B cell (primary cell): ENCODE results near the gene GPR89A. TPM values are rescaled to one million over a fixed set of nuclear protein-coding genes. Genes with fewer than 3 reads are reported as not detected.
"Not testable (repeated sequence)": the region's sequence is repeated elsewhere in the genome, so short reads cannot be mapped to it uniquely, and the experiment has no call there.

Experiments
- ATAC-seq: fragments of 200-7000 bp; cut with Tn5 transposase; one replicate; pipeline ENCODE4 v1.10.0; 2021; ENCODE audit warnings: low read depth, mild to moderate bottlenecking, moderate number of reproducible peaks, moderate library complexity
- CTCF ChIA-PET: fragments of 350-600 bp; sonication (Branson Sonifier 250); formaldehyde crosslinking; loops from one replicate; lab custom pipeline; 2021; ENCODE audit warnings: antibody characterized with exemption, inconsistent platforms; lab: Charles Lee
- POLR2A ChIA-PET: fragments of 350-600 bp; sonication (Branson Sonifier 250); formaldehyde crosslinking; loops from one replicate; lab custom pipeline; 2021; ENCODE audit warnings: antibody characterized with exemption; lab: Charles Lee
- DNase-seq: peaks from one replicate; pipeline ENCODE4 v3.0.0; 2013
- H2AFZ ChIP-seq: 2 replicates; pipeline ENCODE4 v1.6.1; 2012; ENCODE audit warnings: mild to moderate bottlenecking, low read depth, low read length; ENCODE audit not compliant: insufficient read depth, poor library complexity, severe bottlenecking
- H3K27ac ChIP-seq, 2 donors: 1 replicate in 1 of 2; 2 replicates in 1 of 2; pipeline ENCODE4 v1.5.1; 2012 to 2013; ENCODE audit warnings: low read length in 2 of 2, mild to moderate bottlenecking in 2 of 2, moderate library complexity in 1 of 2
- H3K27me3 ChIP-seq, 4 experiments: fragments of 200-600 bp in 1 of 4; sonication (generic) in 1 of 4; replicated peaks in 1 of 4; 1 replicate in 2 of 4; 2 replicates in 2 of 4; pipeline versions ENCODE4 v1.6.1 to v1.7.0; 2013 to 2016; ENCODE audit warnings: low read length in 3 of 4, mild to moderate bottlenecking in 2 of 4, mixed read lengths in 1 of 4, moderate library complexity in 1 of 4; ENCODE audit not compliant: insufficient read depth in 4 of 4, control insufficient read depth in 3 of 4; ENCODE audit errors: control extremely low read depth in 1 of 4
- H3K36me3 ChIP-seq, 2 experiments: replicated peaks in 1 of 2; 1 replicate in 1 of 2; 2 replicates in 1 of 2; pipeline versions ENCODE4 v1.6.1 to v1.7.1; 2013; ENCODE audit warnings: low read length in 1 of 2; ENCODE audit not compliant: insufficient read depth in 2 of 2, control insufficient read depth in 1 of 2; ENCODE audit errors: control extremely low read depth in 1 of 2, extremely low read depth in 1 of 2
- H3K4me1 ChIP-seq, 2 donors: fragments of 200-600 bp in 1 of 2; sonication (generic) in 1 of 2; 1 replicate in 1 of 2; 2 replicates in 1 of 2; pipeline versions ENCODE4 v1.5.1 to v1.6.1; 2013 to 2017; ENCODE audit warnings: low read length in 2 of 2; ENCODE audit not compliant: control insufficient read depth in 2 of 2, insufficient read depth in 2 of 2
- H3K4me2 ChIP-seq: replicated peaks from 2 replicates; pipeline ENCODE3; 2012; ENCODE audit warnings: mild to moderate bottlenecking, low read depth, low read length; ENCODE audit not compliant: poor library complexity, severe bottlenecking
- H3K4me3 ChIP-seq, 5 experiments: fragments of 200-600 bp in 1 of 5; sonication (generic) in 1 of 5; 1 replicate in 3 of 5; 2 replicates in 2 of 5; pipeline versions ENCODE4 v1.5.1 to v1.7.0; 2011 to 2016; ENCODE audit warnings: low read length in 4 of 5, mild to moderate bottlenecking in 4 of 5, low read depth in 2 of 5, control low read depth in 1 of 5, moderate library complexity in 1 of 5; ENCODE audit not compliant: insufficient read depth in 1 of 5; ENCODE audit errors: control extremely low read depth in 1 of 5, extremely low read depth in 1 of 5
- H3K79me2 ChIP-seq: fragments of 200-600 bp; sonication (generic); one replicate; pipeline ENCODE4 v1.6.0; 2016; ENCODE audit warnings: low read length; ENCODE audit not compliant: control insufficient read depth, insufficient read depth
- H3K9ac ChIP-seq: fragments of 200-600 bp; sonication (generic); 2 replicates; pipeline ENCODE4 v1.6.1; 2017; ENCODE audit warnings: mild to moderate bottlenecking, low read length, moderate library complexity
- H3K9me3 ChIP-seq, 3 donors: one replicate each; pipeline versions ENCODE4 v1.6.1 to v1.7.1; 2013; ENCODE audit warnings: low read length in 2 of 3; ENCODE audit not compliant: control insufficient read depth in 2 of 3, insufficient read depth in 1 of 3; ENCODE audit errors: control extremely low read depth in 1 of 3
- H4K20me1 ChIP-seq: 2 replicates; pipeline ENCODE4 v1.6.0; 2012; ENCODE audit warnings: mild to moderate bottlenecking, low read length; ENCODE audit not compliant: insufficient read depth, control insufficient read depth, poor library complexity, severe bottlenecking
- H3K27ac Mint-ChIP-seq: one replicate; pipeline ENCODE4 v1.8.0; 2021; ENCODE audit warnings: mixed read lengths
- H3K27me3 Mint-ChIP-seq: one replicate; pipeline ENCODE4 v1.8.0; 2021; ENCODE audit warnings: mixed read lengths
- H3K4me1 Mint-ChIP-seq: one replicate; pipeline ENCODE4 v1.8.0; 2021; ENCODE audit warnings: mixed read lengths
- H3K4me3 Mint-ChIP-seq: one replicate; pipeline ENCODE4 v1.8.0; 2021; ENCODE audit warnings: mixed read lengths
- H3K9me3 Mint-ChIP-seq: one replicate; pipeline ENCODE4 v1.8.0; 2022; ENCODE audit warnings: mixed read lengths; ENCODE audit not compliant: insufficient read depth
- WGBS: methylation state at CpG from one replicate; pipeline ENCODE4 v1.1.5; 2013; ENCODE audit warnings: missing lambda C conversion rate; ENCODE audit not compliant: insufficient coverage; 5-methylcytosine and 5-hydroxymethylcytosine counted together
- intact Hi-C: fragments of 100-400 bp; cut with micrococcal nuclease; formaldehyde crosslinking; loops from one replicate; pipeline ENCODE4 v1.10.0; 2022
- polyA plus RNA-seq: library from polyadenylated mRNA; depleted of rRNA; stranded (reverse); fragments of >200 nt; gene quantifications from 2 replicates; pipeline ENCODE4 v1.2.3, GENCODE V29; 2012
- total RNA-seq, 2 donors: library from RNA; stranded (reverse); fragments of 120-200 nt in 1 of 2; gene quantifications; 1 replicate in 1 of 2; 2 replicates in 1 of 2; pipeline versions ENCODE4 v1.2.3 to v1.2.4, GENCODE V29; 2013 to 2022

Gene GPR89A
- total and polyA plus RNA-seq, 2 donors (not counting 1 experiment from before 2014, with no cell fraction given) = 11.4 to 46.8 TPM

GRCh38 chr1:145662502-145662901 lies 54.7 kb downstream of the GPR89A start:
- H3K36me3 ChIP-seq, H4K20me1 ChIP-seq, H3K27ac ChIP-seq, POLR2A ChIA-PET, ATAC-seq, H3K9ac ChIP-seq, H3K27me3 ChIP-seq, H3K27me3 Mint-ChIP-seq, DNase-seq, H3K9me3 ChIP-seq, H3K4me1 Mint-ChIP-seq, H2AFZ ChIP-seq, H3K4me1 ChIP-seq, CTCF ChIA-PET, H3K4me2 ChIP-seq, H3K9me3 Mint-ChIP-seq, H3K79me2 ChIP-seq, H3K4me3 Mint-ChIP-seq, intact Hi-C loops, H3K4me3 ChIP-seq, H3K27ac Mint-ChIP-seq: not testable (repeated sequence)
- no CpG with 5 or more reads among the region's 2 CpGs for WGBS

GRCh38 chr1:145665015-145665414 lies 57.2 kb downstream of the GPR89A start:
- POLR2A ChIA-PET, ATAC-seq, H3K4me1 Mint-ChIP-seq, H3K4me3 ChIP-seq, H3K4me2 ChIP-seq, H3K9me3 ChIP-seq, H3K27me3 ChIP-seq, H3K9me3 Mint-ChIP-seq, intact Hi-C loops, H3K4me3 Mint-ChIP-seq, DNase-seq, H3K27ac ChIP-seq, H3K79me2 ChIP-seq, H3K27me3 Mint-ChIP-seq, H2AFZ ChIP-seq, H3K27ac Mint-ChIP-seq, CTCF ChIA-PET, H3K36me3 ChIP-seq, H4K20me1 ChIP-seq, H3K4me1 ChIP-seq, H3K9ac ChIP-seq: not testable (repeated sequence)
- WGBS = no CpG with 5 or more reads among the region's 4 CpGs

GRCh38 chr1:145670995-145671745 lies 63.4 kb downstream of the GPR89A start:
- H3K4me1 ChIP-seq, H3K4me3 Mint-ChIP-seq, H2AFZ ChIP-seq, H3K36me3 ChIP-seq, H3K27me3 ChIP-seq, H3K27me3 Mint-ChIP-seq, H3K27ac Mint-ChIP-seq, H3K4me3 ChIP-seq, H3K4me2 ChIP-seq, POLR2A ChIA-PET, H3K9me3 Mint-ChIP-seq, H3K79me2 ChIP-seq, H4K20me1 ChIP-seq, H3K9me3 ChIP-seq, CTCF ChIA-PET, ATAC-seq, H3K9ac ChIP-seq, H3K27ac ChIP-seq, DNase-seq, intact Hi-C loops: not testable (repeated sequence)
- H3K4me1 Mint-ChIP-seq = peaks cover 18% of the 10 kb centered on the region
- WGBS = no CpG with 5 or more reads among the region's 3 CpGs

- ATAC-seq, H3K36me3 ChIP-seq, H3K27ac ChIP-seq, H3K4me1 ChIP-seq, H3K27ac Mint-ChIP-seq, H2AFZ ChIP-seq, H3K27me3 Mint-ChIP-seq, intact Hi-C loops, H3K4me2 ChIP-seq, H4K20me1 ChIP-seq, H3K27me3 ChIP-seq, POLR2A ChIA-PET, H3K9ac ChIP-seq, CTCF ChIA-PET, H3K4me3 Mint-ChIP-seq, DNase-seq, H3K79me2 ChIP-seq, H3K9me3 Mint-ChIP-seq, H3K4me3 ChIP-seq, H3K9me3 ChIP-seq: not testable (repeated sequence)
- peaks cover 16% of the 10 kb centered on the region for H3K4me1 Mint-ChIP-seq
- WGBS = no CpG with 5 or more reads among the region's 1 CpG
These were observed 65.4 kb downstream of the GPR89A start for GRCh38 chr1:145673217-145673616.
